NCI-H1048 (cell line): ENCODE measurements around the gene OSBPL3.
"Not testable (repeated sequence)": the region's sequence is repeated elsewhere in the genome, so short reads cannot be mapped to it uniquely, and the experiment has no call there.

Source experiments
- DNase-seq: peaks from one replicate; lab custom pipeline; 2025; lab: John Stamatoyannopoulos, UW

OSBPL3 gene

DNA sequence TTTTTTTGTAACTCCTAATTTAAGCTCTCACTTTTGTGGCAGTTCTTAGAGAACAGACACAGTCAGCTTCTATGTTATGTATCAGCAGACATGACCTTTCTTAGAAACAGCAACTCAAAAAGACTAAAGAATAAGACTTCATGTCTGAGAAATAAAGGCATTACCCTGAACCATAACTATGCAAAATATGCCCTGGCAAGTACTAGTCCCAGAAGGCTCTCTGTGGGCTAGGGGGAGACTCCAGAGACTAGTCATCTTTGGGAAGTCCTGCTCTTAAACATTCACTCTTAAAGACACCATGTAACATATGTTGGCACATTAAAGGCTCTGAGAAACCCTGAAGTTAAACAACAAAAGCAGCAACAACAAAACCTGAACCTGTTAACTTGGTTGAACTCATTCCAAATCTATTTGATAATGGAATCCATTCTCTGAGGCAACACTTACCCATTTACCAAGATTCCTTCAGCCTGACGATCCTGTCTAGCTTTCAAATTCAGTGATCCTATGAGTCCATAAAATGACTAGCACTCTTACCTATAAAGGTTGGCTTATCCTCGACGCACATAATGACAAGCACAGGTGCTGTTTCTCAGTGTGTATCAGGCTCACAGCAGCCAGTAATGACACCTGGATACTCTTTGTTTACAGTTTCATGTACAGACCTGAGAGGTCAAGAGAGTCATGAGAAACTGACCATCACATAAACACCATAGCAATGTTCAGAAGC, 62.3 kb downstream of the OSBPL3 start:
- DNase-seq = no peak

DNA sequence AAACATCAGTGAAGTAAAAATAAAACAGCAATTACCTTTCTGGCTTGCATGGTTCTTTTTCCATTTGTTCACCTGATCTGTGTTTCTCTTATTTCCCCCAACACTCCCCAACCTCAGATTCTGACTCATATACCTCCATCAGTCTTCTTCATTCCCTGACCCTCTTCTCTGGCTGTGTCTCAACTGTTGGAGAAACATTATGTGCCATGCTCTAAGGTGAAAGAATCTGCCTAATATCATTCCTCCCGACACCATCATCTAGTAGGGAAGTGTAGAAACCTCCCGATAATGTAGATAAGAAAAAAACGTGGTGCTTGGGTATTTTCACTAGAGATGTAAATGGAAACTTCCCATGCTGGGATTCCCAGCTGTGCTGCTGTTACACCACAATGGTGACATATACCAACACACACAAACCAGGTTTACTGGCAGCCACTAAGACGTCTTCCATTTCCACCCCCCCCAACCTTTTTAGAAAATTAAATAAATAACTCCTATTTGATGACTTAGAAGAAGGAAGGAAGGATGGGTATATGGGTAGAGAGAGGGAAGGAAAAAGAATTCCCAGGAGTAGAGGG, 63.4 kb downstream of the OSBPL3 start:
- no peak for DNase-seq

DNA sequence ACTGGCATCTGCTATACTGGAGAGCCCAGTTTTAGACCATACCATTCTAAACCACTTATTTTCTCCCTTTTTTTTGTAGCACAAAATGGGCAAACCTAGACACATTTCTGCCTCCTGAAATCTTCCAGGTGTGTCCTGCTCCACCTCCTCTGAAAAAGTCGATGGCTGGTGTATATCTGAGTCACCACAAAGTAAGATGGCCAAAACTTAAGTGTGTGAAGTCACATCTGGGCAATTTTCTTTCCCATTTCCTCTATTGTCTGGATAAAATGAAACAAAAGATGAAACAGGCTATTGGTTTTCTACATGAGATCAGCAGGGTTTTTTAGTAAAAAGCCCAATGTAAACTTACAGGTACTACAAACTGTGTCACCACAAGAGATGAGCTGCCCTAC, 65.5 kb downstream of the OSBPL3 start:
- DNase-seq = no peak

- DNase-seq = no peak
These were observed 66.0 kb downstream of the OSBPL3 start for GRCh38 chr7:24913801-24914464.

- DNase-seq = no peak
These were observed 67.0 kb downstream of the OSBPL3 start for GRCh38 chr7:24912874-24913514.

GRCh38 chr7:24912424-24912823, 67.6 kb downstream of the OSBPL3 start:
- no peak for DNase-seq

DNA sequence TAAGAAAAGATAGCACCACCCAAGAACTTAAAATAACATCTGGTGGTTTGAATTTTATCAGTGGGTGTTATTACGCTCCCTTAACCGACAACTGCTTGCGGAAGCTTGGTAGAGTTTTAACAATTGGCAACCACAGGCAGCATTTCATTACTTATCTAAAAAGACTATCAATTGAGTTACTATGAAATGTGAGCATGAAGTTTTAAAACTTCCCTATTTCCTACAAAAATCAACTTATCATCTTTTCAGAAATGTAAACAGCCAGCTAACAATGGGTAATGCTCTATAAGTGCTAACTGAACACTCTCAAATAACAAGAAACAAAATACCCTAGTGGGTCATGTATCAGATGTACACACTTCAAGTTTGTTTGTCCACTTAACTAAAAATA, 68.8 kb downstream of the OSBPL3 start:
- DNase-seq = no peak

DNA sequence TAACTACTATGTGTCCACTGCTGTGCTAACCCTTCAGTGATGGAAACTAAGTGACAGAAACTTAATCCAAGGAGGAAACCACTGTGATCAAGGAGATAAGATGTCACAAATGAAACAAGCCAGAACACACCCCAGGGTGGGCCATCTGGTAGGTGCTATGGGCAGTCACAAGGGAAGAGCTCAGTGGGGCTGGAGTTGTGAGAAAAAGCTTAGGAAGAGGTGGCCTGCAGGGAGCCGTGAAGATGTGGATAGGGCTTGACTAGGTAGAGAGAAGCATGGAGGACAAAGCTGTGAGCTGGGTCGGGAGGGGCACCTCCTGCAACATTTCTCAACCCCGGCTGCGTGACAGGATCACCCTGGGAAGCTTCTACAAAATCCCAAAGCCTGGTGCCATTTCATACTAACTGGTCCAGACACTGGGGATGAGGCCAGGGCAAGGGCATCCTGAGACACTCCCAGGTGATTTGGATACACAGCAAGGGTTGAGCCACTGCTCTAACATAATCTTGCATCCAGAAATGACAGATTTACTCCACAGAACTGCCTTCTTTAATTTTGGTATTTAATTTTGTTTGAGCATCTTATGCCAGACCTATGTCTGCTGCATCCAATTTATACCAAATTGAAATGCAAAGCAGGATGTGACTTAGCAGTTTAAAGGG, 69.3 kb downstream of the OSBPL3 start:
- DNase-seq = no peak

- DNase-seq = no peak
These were observed 71.3 kb downstream of the OSBPL3 start for GRCh38 chr7:24908727-24909126.

DNA sequence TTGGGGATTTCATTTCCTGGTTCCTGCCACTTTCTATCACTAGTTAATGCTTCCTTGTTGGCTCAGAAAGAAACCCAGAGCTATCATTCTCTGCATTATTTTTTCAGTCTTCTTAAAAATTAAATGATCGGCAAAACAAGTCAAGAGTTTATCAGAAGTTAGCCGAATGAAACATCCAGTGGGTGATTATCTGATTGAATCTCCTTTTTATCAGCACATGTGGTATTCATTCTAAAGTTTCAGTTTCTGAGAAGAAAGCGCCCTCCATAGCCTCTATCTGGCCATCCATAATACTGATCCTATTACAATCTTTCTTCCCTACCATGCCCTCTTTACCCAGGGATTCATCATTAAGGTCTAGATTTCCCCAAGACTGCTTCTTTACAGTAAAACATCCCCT, 71.8 kb downstream of the OSBPL3 start:
- DNase-seq = no peak

DNA sequence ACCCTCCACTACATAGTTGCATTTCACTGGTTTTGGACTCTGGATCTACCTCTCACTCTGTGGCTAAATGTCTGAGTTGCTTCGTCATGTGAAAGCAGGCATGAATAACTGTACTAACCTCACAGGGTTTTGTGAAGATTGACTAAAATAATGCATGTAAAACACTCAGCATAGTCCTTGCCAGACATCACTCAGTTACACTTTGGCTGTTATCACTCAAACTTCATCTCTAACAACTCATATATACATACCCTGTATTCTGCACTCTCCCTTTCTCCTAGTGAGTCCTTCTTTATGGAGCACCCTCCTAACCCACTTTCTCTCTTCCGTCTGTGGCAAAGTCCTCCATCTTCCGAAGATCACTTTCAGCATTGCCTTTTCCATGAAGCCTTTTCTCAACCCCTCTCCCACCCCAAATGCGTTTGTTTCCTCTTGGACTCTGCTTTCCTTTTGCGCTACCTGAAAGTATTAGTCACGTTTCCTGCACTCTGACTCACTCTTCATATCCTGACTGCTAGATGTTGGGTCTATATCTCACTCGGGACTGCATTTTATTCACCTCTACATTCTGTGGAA, 72.6 kb downstream of the OSBPL3 start:
- DNase-seq = no peak

- no peak for DNase-seq
These were observed 73.8 kb downstream of the OSBPL3 start for GRCh38 chr7:24905996-24906770.

DNA sequence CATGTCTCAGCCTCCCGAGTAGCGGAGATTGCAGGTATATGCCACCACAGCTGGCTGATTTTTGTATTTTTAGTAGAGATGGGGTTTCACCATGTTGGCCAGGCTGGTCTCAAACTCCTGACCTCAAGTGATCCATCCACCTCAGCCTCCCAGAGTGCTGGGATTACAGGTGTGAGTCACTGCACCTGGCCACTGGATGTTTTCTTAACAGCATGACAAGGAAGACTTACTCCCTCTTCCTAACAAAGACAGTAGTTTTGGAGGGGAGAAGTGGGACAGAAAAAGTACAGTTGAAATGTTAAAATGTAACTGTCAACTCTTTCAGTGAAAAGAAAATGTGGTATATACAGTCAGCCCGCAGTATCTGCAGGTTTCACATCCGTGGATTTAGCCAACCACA, 76.0 kb downstream of the OSBPL3 start:
- DNase-seq = not testable (repeated sequence)

GRCh38 chr7:24903559-24903958, 76.4 kb downstream of the OSBPL3 start:
- DNase-seq = no peak

GRCh38 chr7:24902931-24903330, 77.0 kb downstream of the OSBPL3 start:
- DNase-seq = no peak

GRCh38 chr7:24902276-24902675, 77.7 kb downstream of the OSBPL3 start:
- DNase-seq = no peak

- no peak for DNase-seq
These were observed 80.1 kb downstream of the OSBPL3 start for GRCh38 chr7:24899905-24900304.

DNA sequence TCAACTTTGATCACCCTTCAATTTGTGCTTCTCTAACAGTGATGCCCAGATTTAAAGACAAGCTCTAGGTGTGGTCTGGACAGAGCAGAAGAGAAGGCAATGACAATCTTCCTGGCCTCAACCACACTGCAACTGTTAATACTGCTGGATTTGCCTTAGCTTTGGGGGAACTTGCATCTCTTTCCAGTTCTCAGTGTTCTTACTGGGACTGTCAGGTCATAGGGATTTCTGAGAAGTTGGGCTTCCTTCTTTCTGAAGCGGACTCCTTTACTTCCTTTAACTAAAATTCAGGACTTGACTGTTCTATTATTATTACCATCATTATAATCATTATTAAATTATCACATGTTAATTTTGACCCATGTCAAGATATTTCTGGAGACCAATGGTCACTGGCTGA, 80.8 kb downstream of the OSBPL3 start:
- no peak for DNase-seq

DNA sequence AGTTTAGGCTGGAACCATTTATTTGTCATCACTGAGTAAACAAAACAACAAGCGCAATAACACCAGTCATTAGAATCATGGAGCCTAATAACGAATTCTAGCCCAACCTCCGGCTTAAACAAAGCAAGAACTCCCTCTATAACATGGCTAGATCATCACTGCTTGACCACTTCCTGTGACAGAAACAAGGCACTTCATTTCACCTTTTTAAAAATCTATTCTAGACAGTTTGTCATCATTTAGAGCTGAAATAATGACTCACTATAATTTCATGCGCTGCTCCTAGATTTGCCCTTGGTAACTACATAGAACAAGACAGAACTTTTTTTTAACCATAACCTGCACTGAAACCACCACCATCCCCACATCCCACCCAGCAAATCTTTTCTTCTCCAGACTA, 81.3 kb downstream of the OSBPL3 start:
- no peak for DNase-seq

- no peak for DNase-seq
These were observed 83.9 kb downstream of the OSBPL3 start for GRCh38 chr7:24896031-24896501.
